Measurements from ENCODE around the gene INHBB.

The INHBB gene

DNA sequence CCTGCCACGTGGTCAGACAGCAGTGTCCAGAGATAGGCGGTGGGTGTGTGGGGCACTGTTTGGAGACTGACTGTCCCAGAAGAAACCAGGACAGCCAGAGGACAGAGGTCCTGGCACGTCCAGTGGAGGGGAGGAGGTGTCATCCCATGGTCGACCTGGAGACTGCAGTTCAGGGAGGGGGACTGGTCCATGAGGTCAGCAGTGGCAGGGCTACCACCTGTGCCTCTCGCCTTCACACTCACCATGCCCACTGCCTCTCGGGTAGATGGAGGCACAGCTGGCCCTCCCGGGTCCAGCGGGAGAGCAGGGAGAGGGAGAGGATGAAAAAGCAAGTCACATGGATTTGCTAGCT lies 53.9 kb downstream of the INHBB start:
- DNase-seq = no peak

DNA sequence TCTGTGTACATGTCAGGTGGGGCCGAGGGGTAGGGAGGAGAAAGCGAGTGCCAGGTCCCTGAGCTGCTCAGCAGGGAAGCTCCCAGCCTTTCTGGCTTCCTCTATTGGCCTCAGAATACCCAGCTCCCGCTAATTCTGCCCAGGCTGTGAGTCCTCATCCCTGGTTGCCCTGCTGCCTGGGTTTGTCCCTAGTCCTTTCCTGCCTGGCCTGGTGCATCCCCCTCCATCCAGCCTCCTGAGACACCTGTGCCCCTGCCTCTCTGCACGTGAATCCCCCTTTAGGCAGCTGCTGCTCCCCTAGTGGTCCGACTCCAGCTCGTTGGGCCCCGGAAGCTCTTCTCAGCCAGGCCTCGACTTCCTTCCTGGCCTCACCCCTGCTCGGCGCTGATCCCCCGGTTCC lies 54.6 kb downstream of the INHBB start:
- no peak for DNase-seq
